OCI-LY7 (cell line): ENCODE results near the gene STX18.

Experiments used
- CTCF ChIP-seq: fragments of 200-600 bp; sonication (generic); conservative IDR thresholded peaks from 2 replicates; pipeline ENCODE4 v1.5.1; 2014; ENCODE audit warnings: mild to moderate bottlenecking, antibody characterized with exemption, low read length, moderate library complexity, mixed read lengths
- EZH2phosphoT487 ChIP-seq: fragments of 200-600 bp; sonication (generic); IDR thresholded peaks from 2 replicates; pipeline ENCODE4 v1.6.1; 2018; ENCODE audit warnings: low read depth, borderline replicate concordance, mild to moderate bottlenecking, mixed run types, antibody characterized with exemption, low read length, moderate library complexity, mixed read lengths

- TF ChIP-seq CTCF, result no peak
- no peak for TF ChIP-seq EZH2phosphoT487
Measured at GRCh38 chr4:4438891-4439290, 103.0 kb downstream of the STX18 start.
